Right ventricle myocardium superior (tissue), 1 donor: Measurements from ENCODE around the gene FOXJ2. TPM values are rescaled to one million over a fixed set of nuclear protein-coding genes. Genes with fewer than 3 reads are reported as not detected.
"Not testable (repeated sequence)": the region's sequence is repeated elsewhere in the genome, so short reads cannot be mapped to it uniquely, and the experiment has no call there.

ENCODE experiments used
- ATAC-seq: fragments of 200-7000 bp; cut with Tn5 transposase; one replicate; pipeline ENCODE4 v1.9.1; 2020; ENCODE audit warnings: mild to moderate bottlenecking; ENCODE audit not compliant: poor library complexity
- DNase-seq: peaks from one replicate; pipeline ENCODE4 v3.0.0-alpha.2; 2020
- intact Hi-C: fragments of 100-400 bp; cut with DNase I; formaldehyde crosslinking; loops from one replicate; pipeline ENCODE4 v1.11.2; 2022
- total RNA-seq: library from RNA; stranded (reverse); fragmentation: NEBNext Ultra II Directional; extraction: Animal tissue kit (Norgen Biotek cat#: 25700); gene quantifications from one replicate; pipeline ENCODE4 v1.2.1, GENCODE V29; 2021
- donor health status: DM: no; HTN: yes; CAD: no; lungs with severe emphysema.

Gene FOXJ2
- total RNA-seq, 1 donor from 2014 or later = 22.4 TPM

- intact Hi-C loops, DNase-seq, ATAC-seq: not testable (repeated sequence)
These were observed 51.8 kb downstream of the FOXJ2 start for GRCh38 chr12:8084351-8084750.

- intact Hi-C loops = no loop called here
- ATAC-seq (no peak), DNase-seq (no peak)
These were observed 55.1 kb downstream of the FOXJ2 start for GRCh38 chr12:8087666-8088065.

- no peak for DNase-seq
- no peak for ATAC-seq
- intact Hi-C loops = no loop called here
These were observed 56.1 kb downstream of the FOXJ2 start for GRCh38 chr12:8088574-8088973.

GRCh38 chr12:8089277-8089676 lies 56.8 kb downstream of the FOXJ2 start:
- not testable (repeated sequence) for DNase-seq

GRCh38 chr12:8089716-8090115 lies 57.2 kb downstream of the FOXJ2 start:
- intact Hi-C loops = no loop called here
- ATAC-seq (no peak), DNase-seq (no peak)

More at GRCh38 chr12:8089277-8089676, 56.8 kb downstream of the FOXJ2 start:
- ATAC-seq, intact Hi-C loops: not testable (repeated sequence)

- ATAC-seq (no peak), DNase-seq (no peak)
- intact Hi-C loops = no loop called here
These were observed 60.8 kb downstream of the FOXJ2 start for GRCh38 chr12:8093291-8093690.

GRCh38 chr12:8096281-8096915 lies 63.9 kb downstream of the FOXJ2 start:
- intact Hi-C loops = no loop called here
- ATAC-seq = no peak
- no peak for DNase-seq

- intact Hi-C loops = no loop called here
- no peak for ATAC-seq
- no peak for DNase-seq
These were observed 66.7 kb downstream of the FOXJ2 start for GRCh38 chr12:8099235-8099634.

Other genes starting within 250 kb of the FOXJ2 start
- not detected for gene NANOG, start 243.3 kb upstream of the FOXJ2 start, total RNA-seq
- not detected for gene SLC2A14, start 159.8 kb upstream of the FOXJ2 start, total RNA-seq
- gene SLC2A3, start 96.5 kb upstream of the FOXJ2 start, total RNA-seq = 8.8 TPM
- gene C3AR1, start 33.6 kb downstream of the FOXJ2 start, total RNA-seq = 7.3 TPM
- 16.8 TPM for gene NECAP1, start 49.6 kb downstream of the FOXJ2 start, total RNA-seq
- gene CLEC4A, start 90.9 kb downstream of the FOXJ2 start, total RNA-seq = 0.38 TPM
- gene ZNF705A, start 124.3 kb downstream of the FOXJ2 start, total RNA-seq = not detected
- gene FAM90A1, start 194.9 kb downstream of the FOXJ2 start, total RNA-seq = not detected